Liver (tissue), 9 donors: ENCODE data around the gene NAA35. TPM values are rescaled to one million over a fixed set of nuclear protein-coding genes. Genes with fewer than 3 reads are reported as not detected.

ENCODE experiments used
- DNase-seq: peaks from one replicate; pipeline ENCODE4 v3.0.0-alpha.2; 2017; ENCODE audit warnings: low spot score
- H3K27ac ChIP-seq, 2 donors: one replicate each; pipeline ENCODE4 v1.7.0; 2013; ENCODE audit warnings: inconsistent platforms in 2 of 2, low read length in 2 of 2, control low read depth in 1 of 2, low read depth in 1 of 2, mild to moderate bottlenecking in 1 of 2
- H3K27me3 ChIP-seq, 4 donors: one replicate each; pipeline versions ENCODE4 v1.6.1 to v1.7.0; 2013; ENCODE audit warnings: low read length in 3 of 4, inconsistent platforms in 1 of 4, mild to moderate bottlenecking in 1 of 4, moderate library complexity in 1 of 4; ENCODE audit not compliant: control insufficient read depth in 4 of 4, insufficient read depth in 4 of 4
- H3K36me3 ChIP-seq, 4 donors: one replicate each; pipeline versions ENCODE4 v1.6.1 to v1.7.0; 2013; ENCODE audit warnings: low read length in 3 of 4, mild to moderate bottlenecking in 3 of 4, low read depth in 1 of 4, moderate library complexity in 1 of 4; ENCODE audit not compliant: control insufficient read depth in 4 of 4, insufficient read depth in 3 of 4
- H3K4me1 ChIP-seq, 4 donors: one replicate each; pipeline versions ENCODE4 v1.6.1 to v1.7.0; 2013; ENCODE audit warnings: low read length in 3 of 4, mild to moderate bottlenecking in 3 of 4, moderate library complexity in 1 of 4; ENCODE audit not compliant: control insufficient read depth in 4 of 4, insufficient read depth in 4 of 4
- H3K4me3 ChIP-seq, 3 donors: one replicate each; pipeline versions ENCODE4 v1.6.1 to v1.7.0; 2013; ENCODE audit warnings: low read length in 3 of 3, control low read depth in 1 of 3, low read depth in 1 of 3, mild to moderate bottlenecking in 1 of 3
- H3K9ac ChIP-seq, 2 donors: one replicate each; pipeline ENCODE4 v1.7.0; 2013; ENCODE audit warnings: low read length in 2 of 2, mild to moderate bottlenecking in 2 of 2, moderate library complexity in 2 of 2, control low read depth in 1 of 2, low read depth in 1 of 2
- H3K9me3 ChIP-seq, 4 donors: one replicate each; pipeline versions ENCODE4 v1.6.1 to v1.7.0; 2013; ENCODE audit warnings: low read length in 3 of 4; ENCODE audit not compliant: control insufficient read depth in 4 of 4
- ATF3 ChIP-seq: IDR thresholded peaks from 2 replicates; pipeline ENCODE4 v1.6.1; 2016; ENCODE audit warnings: antibody characterized with exemption
- CTCF ChIP-seq: fragments of 150-350 bp; IDR thresholded peaks from 2 replicates; pipeline ENCODE4 v1.5.1; 2017; ENCODE audit warnings: improper control_type of control experiment, low read depth, low read length; ENCODE audit not compliant: missing input control
- EGR1 ChIP-seq, 2 donors: IDR thresholded peaks; 2 replicates each; pipeline ENCODE4 v1.6.1; 2016 to 2018; ENCODE audit warnings: antibody characterized with exemption in 2 of 2, low read depth in 2 of 2
- FOXA1 ChIP-seq: IDR thresholded peaks from 2 replicates; pipeline ENCODE4 v1.6.1; 2016; ENCODE audit warnings: antibody characterized with exemption
- FOXA2 ChIP-seq: IDR thresholded peaks from 2 replicates; pipeline ENCODE4 v1.6.1; 2016; ENCODE audit warnings: antibody characterized with exemption
- GABPA ChIP-seq, 2 donors: IDR thresholded peaks in 1 of 2; conservative IDR thresholded peaks in 1 of 2; 2 replicates each; pipeline ENCODE4 v1.6.1; 2016; ENCODE audit warnings: antibody characterized with exemption in 2 of 2, mild to moderate bottlenecking in 1 of 2, moderate library complexity in 1 of 2
- HNF4A ChIP-seq, 2 donors: conservative IDR thresholded peaks; 2 replicates each; pipeline ENCODE4 v1.6.1; 2016; ENCODE audit warnings: antibody characterized with exemption in 2 of 2, mild to moderate bottlenecking in 2 of 2
- HNF4G ChIP-seq: IDR thresholded peaks from 2 replicates; pipeline ENCODE4 v1.6.1; 2016; ENCODE audit warnings: antibody characterized with exemption
- JUND ChIP-seq, 2 donors: IDR thresholded peaks; 2 replicates each; pipeline ENCODE4 v1.6.1; 2016; ENCODE audit warnings: antibody characterized with exemption in 2 of 2
- MAX ChIP-seq: IDR thresholded peaks from 2 replicates; pipeline ENCODE4 v1.6.1; 2016; ENCODE audit warnings: antibody characterized with exemption
- NR2F2 ChIP-seq: IDR thresholded peaks from 2 replicates; pipeline ENCODE4 v1.6.1; 2016; ENCODE audit warnings: antibody characterized with exemption
- RAD21 ChIP-seq, 2 donors: IDR thresholded peaks; 2 replicates each; pipeline ENCODE4 v1.6.1; 2016; ENCODE audit warnings: antibody characterized with exemption in 2 of 2, mild to moderate bottlenecking in 2 of 2
- REST ChIP-seq: IDR thresholded peaks from 2 replicates; pipeline ENCODE4 v1.6.1; 2016; ENCODE audit warnings: antibody characterized with exemption, mild to moderate bottlenecking
- RXRA ChIP-seq, 2 donors: IDR thresholded peaks; 2 replicates each; pipeline ENCODE4 v1.6.1; 2017 to 2018; ENCODE audit warnings: antibody characterized with exemption in 2 of 2, mild to moderate bottlenecking in 1 of 2
- SP1 ChIP-seq: IDR thresholded peaks from 2 replicates; pipeline ENCODE4 v1.6.1; 2018; ENCODE audit warnings: antibody characterized with exemption, mild to moderate bottlenecking
- TAF1 ChIP-seq: conservative IDR thresholded peaks from 2 replicates; pipeline ENCODE4 v1.6.1; 2016; ENCODE audit warnings: antibody characterized with exemption, mild to moderate bottlenecking
- YY1 ChIP-seq: IDR thresholded peaks from 2 replicates; pipeline ENCODE4 v1.6.1; 2016; ENCODE audit warnings: antibody characterized with exemption, mild to moderate bottlenecking
- ZBTB33 ChIP-seq: IDR thresholded peaks from 2 replicates; pipeline ENCODE4 v1.6.1; 2016; ENCODE audit warnings: antibody characterized with exemption
- WGBS: extraction: QIAGEN DNeasy Blood & Tissue Kit; methylation state at CpG from one replicate; pipeline ENCODE4 v1.1.7; 2013; 5-methylcytosine and 5-hydroxymethylcytosine counted together
- polyA plus RNA-seq, 2 donors: library from polyadenylated mRNA; stranded (reverse) in 1 of 2; unstranded in 1 of 2; fragments of 200-250 nt in 1 of 2; fragments of >200 nt in 1 of 2; fragmentation: Nextera tagmentation in 1 of 2; extraction: Ambion mirVana in 1 of 2; gene quantifications; one replicate each; pipeline versions ENCODE4 v1.2.1 to v1.2.3, GENCODE V29; 2013 to 2015
- total RNA-seq, 2 donors: library from RNA; depleted of rRNA; stranded (reverse); fragments of >200 nt; gene quantifications; one replicate each; pipeline ENCODE4 v1.2.3, GENCODE V29; 2014
- donor health status: healthy.
- donor health status: healthy.
- donor health status: healthy.
- donor health status: healthy.
- donor health status: healthy.

The NAA35 gene
- total and polyA plus RNA-seq, 4 donors, result 5.2 to 14.8 (median 9.2) TPM

GRCh38 chr9:85964526-85964925, 23.6 kb downstream of the NAA35 start:
- Histone ChIP-seq H3K27me3 (no peaks in the 10 kb centered on the region), H3K9me3 (no peaks in the 10 kb centered on the region), H3K4me3 (no peak overlapping the region), H3K36me3 (peaks cover 9 to 32% (median 18%) of the 10 kb centered on the region in 4 donors), H3K9ac (no peak overlapping the region), H3K4me1 (no peaks in the 10 kb centered on the region), H3K27ac (no peak overlapping the region)
- WGBS, result 93% methylated on average over 3 of the region's 3 CpGs
- TF ChIP-seq JUND (IDR thresholded peaks at IDR 0.05) (no peak), TAF1 (no peak), EGR1 (IDR thresholded peaks at IDR 0.05; ENCODE audit: low read depth in 2 of 2) (no peak), RXRA (IDR thresholded peaks at IDR 0.05) (no peak), MAX (no peak), ATF3 (no peak)
- no peak for DNase-seq

GRCh38 chr9:85964949-85965348, 24.0 kb downstream of the NAA35 start:
- no peaks in the 10 kb centered on the region for H3K4me1 ChIP-seq
- WGBS, result 93% methylated on average over 3 of the region's 3 CpGs
- no peaks in the 10 kb centered on the region for H3K27me3 ChIP-seq
- no peak overlapping the region for H3K27ac ChIP-seq
- H3K9me3 ChIP-seq, result no peaks in the 10 kb centered on the region
- no peak for TF ChIP-seq MAX
- no peak for TF ChIP-seq JUND (IDR thresholded peaks at IDR 0.05)
- no peak for TF ChIP-seq CTCF
- TF ChIP-seq EGR1 (IDR thresholded peaks at IDR 0.05; ENCODE audit: low read depth in 2 of 2), result no peak
- no peak for TF ChIP-seq TAF1
- no peak for TF ChIP-seq REST
- TF ChIP-seq HNF4G, result no peak
- TF ChIP-seq NR2F2, result no peak
- TF ChIP-seq FOXA2, result no peak
- no peak for TF ChIP-seq GABPA (IDR thresholded peaks at IDR 0.05 in 1 of 2, conservative IDR thresholded peaks at IDR 0.05 in 1 of 2)
- no peak for TF ChIP-seq ZBTB33
- no peak for TF ChIP-seq YY1
- TF ChIP-seq SP1, result no peak
- no peak for TF ChIP-seq RXRA (IDR thresholded peaks at IDR 0.05)
- TF ChIP-seq RAD21 (IDR thresholded peaks at IDR 0.05), result no peak
- TF ChIP-seq HNF4A (conservative IDR thresholded peaks at IDR 0.05), result no peak
- no peak for TF ChIP-seq FOXA1
- H3K4me3 ChIP-seq, result no peak overlapping the region
- no peak overlapping the region for H3K9ac ChIP-seq
- no peak for DNase-seq
- H3K36me3 ChIP-seq, result peaks cover 9 to 32% (median 19%) of the 10 kb centered on the region in 4 donors
